Measurements from ENCODE around the gene FUNDC1.

DNA sequence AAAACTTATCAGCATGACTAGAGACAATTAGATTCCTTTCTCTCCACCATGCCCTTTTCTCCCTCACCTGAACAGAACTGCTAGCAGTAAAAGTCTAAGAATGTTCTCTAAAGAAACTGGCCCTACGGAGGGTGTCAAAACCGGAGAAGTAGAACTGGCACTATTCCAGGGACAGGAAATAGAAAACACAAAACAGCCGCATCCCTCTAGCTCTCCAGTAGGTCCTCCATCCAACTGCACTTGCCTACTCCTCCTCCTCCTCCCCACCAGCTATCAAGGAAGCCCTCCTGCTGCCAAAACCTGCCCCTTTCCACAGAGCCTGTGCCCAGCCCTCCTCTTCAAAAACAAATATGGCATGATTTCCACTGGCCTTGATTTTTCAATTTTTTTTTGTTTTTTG is 28.4 kb downstream of the FUNDC1 start:
- TF ChIP-seq, protein P1, sequence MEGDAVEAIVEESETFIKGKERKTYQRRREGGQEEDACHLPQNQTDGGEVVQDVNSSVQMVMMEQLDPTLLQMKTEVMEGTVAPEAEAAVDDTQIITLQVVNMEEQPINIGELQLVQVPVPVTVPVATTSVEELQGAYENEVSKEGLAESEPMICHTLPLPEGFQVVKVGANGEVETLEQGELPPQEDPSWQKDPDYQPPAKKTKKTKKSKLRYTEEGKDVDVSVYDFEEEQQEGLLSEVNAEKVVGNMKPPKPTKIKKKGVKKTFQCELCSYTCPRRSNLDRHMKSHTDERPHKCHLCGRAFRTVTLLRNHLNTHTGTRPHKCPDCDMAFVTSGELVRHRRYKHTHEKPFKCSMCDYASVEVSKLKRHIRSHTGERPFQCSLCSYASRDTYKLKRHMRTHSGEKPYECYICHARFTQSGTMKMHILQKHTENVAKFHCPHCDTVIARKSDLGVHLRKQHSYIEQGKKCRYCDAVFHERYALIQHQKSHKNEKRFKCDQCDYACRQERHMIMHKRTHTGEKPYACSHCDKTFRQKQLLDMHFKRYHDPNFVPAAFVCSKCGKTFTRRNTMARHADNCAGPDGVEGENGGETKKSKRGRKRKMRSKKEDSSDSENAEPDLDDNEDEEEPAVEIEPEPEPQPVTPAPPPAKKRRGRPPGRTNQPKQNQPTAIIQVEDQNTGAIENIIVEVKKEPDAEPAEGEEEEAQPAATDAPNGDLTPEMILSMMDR (IDR thresholded peaks at IDR 0.05; ENCODE audit: low read length) = no peak
- no peak for TF ChIP-seq EZH2 (optimal IDR thresholded peaks at IDR 0.05; ENCODE audit: low read depth, low read length)
- TF ChIP-seq EZH2phosphoT487 (IDR thresholded peaks at IDR 0.05; ENCODE audit: low read length) = no peak
